PC-9 (cell line): ENCODE results near the gene GGPS1. TPM values are rescaled to one million over a fixed set of nuclear protein-coding genes. Genes with fewer than 3 reads are reported as not detected.
"Not testable (repeated sequence)": the region's sequence is repeated elsewhere in the genome, so short reads cannot be mapped to it uniquely, and the experiment has no call there.

Source experiments
- BruUV-seq: library from RNA; stranded (reverse); fragments of 400-500 nt; replicated peaks from 2 replicates; lab custom pipeline; 2021; lab: Mats Ljungman, UMichigan
- CTCF ChIA-PET: fragments of 300-600 bp; sonication (Branson Sonifier 250); formaldehyde crosslinking; loops from one replicate; lab custom pipeline; 2022; ENCODE audit warnings: antibody characterized with exemption; lab: Charles Lee
- POLR2A ChIA-PET: fragments of 300-600 bp; sonication (Branson Sonifier 250); formaldehyde crosslinking; loops from one replicate; lab custom pipeline; 2022; ENCODE audit warnings: antibody characterized with exemption; ENCODE audit not compliant: unreplicated experiment; lab: Charles Lee
- DNase-seq, 2 experiments: peaks; one replicate each; pipeline versions ENCODE4 v3.0.0 to v3.0.0-alpha.2; 2015 to 2022; ENCODE audit warnings: mixed read lengths in 1 of 2
- H2AFZ ChIP-seq: fragments of 200-600 bp; sonication (generic); 2 replicates; pipeline ENCODE4 v1.8.1; 2017; ENCODE audit warnings: antibody characterized with exemption
- H3F3A ChIP-seq: fragments of 200-600 bp; sonication (generic); 2 replicates; pipeline ENCODE4 v1.8.1; 2017; ENCODE audit warnings: antibody characterized with exemption, mild to moderate bottlenecking, low read depth; ENCODE audit not compliant: insufficient read depth
- H3K27ac ChIP-seq: fragments of 200-600 bp; sonication (generic); 2 replicates; pipeline ENCODE4 v1.6.1; 2016; ENCODE audit warnings: mixed run types
- H3K27me3 ChIP-seq: fragments of 200-600 bp; sonication (generic); 2 replicates; pipeline ENCODE4 v1.6.1; 2016; ENCODE audit warnings: low read depth, mixed run types; ENCODE audit not compliant: insufficient read depth
- H3K36me3 ChIP-seq: fragments of 200-600 bp; sonication (generic); 2 replicates; pipeline ENCODE4 v1.6.1; 2016; ENCODE audit warnings: low read depth, mixed run types
- H3K4me1 ChIP-seq: fragments of 200-600 bp; sonication (generic); replicated peaks from 2 replicates; pipeline ENCODE4 v1.6.1; 2016; ENCODE audit warnings: mixed run types; ENCODE audit not compliant: insufficient read depth
- H3K4me2 ChIP-seq: fragments of 200-600 bp; sonication (generic); 2 replicates; pipeline ENCODE4 v1.6.1; 2017; ENCODE audit warnings: mixed run types
- H3K4me3 ChIP-seq: fragments of 200-600 bp; sonication (generic); 2 replicates; pipeline ENCODE4 v1.6.1; 2016; ENCODE audit warnings: mixed run types
- H3K79me2 ChIP-seq: fragments of 200-600 bp; sonication (generic); 2 replicates; pipeline ENCODE4 v1.6.1; 2017; ENCODE audit warnings: low read depth, mixed run types
- H3K9me2 ChIP-seq: fragments of 200-600 bp; sonication (generic); 2 replicates; pipeline ENCODE4 v1.8.1; 2017; ENCODE audit warnings: mild to moderate bottlenecking; ENCODE audit not compliant: insufficient read depth
- H3K9me3 ChIP-seq: fragments of 200-600 bp; sonication (generic); 2 replicates; pipeline ENCODE4 v1.8.1; 2016; ENCODE audit warnings: low read depth; ENCODE audit not compliant: insufficient read depth
- H4K20me1 ChIP-seq: fragments of 200-600 bp; sonication (generic); 2 replicates; pipeline ENCODE4 v1.8.1; 2017; ENCODE audit not compliant: insufficient read depth
- EZH2 ChIP-seq: fragments of 200-600 bp; sonication (generic); IDR thresholded peaks from 2 replicates; pipeline ENCODE4 v1.8.0; 2017; ENCODE audit warnings: antibody characterized with exemption, low read depth
- intact Hi-C: fragments of 100-400 bp; cut with micrococcal nuclease; formaldehyde crosslinking; loops from one replicate; pipeline ENCODE4 v1.10.0; 2022; ENCODE audit not compliant: unreplicated experiment
- total RNA-seq: library from RNA; stranded (reverse); gene quantifications from 2 replicates; pipeline ENCODE4 v1.2.3, GENCODE V29; 2021
- TF ChIP-seq, protein P1 (sequence below): fragments of 200-600 bp; sonication (generic); conservative IDR thresholded peaks from 2 replicates; pipeline ENCODE4 v1.6.1; 2017; ENCODE audit warnings: mixed run types, antibody characterized with exemption, mild to moderate bottlenecking, moderate library complexity

GGPS1 gene
- total RNA-seq, 1 experiment from 2014 or later, result 61.7 TPM

DNA sequence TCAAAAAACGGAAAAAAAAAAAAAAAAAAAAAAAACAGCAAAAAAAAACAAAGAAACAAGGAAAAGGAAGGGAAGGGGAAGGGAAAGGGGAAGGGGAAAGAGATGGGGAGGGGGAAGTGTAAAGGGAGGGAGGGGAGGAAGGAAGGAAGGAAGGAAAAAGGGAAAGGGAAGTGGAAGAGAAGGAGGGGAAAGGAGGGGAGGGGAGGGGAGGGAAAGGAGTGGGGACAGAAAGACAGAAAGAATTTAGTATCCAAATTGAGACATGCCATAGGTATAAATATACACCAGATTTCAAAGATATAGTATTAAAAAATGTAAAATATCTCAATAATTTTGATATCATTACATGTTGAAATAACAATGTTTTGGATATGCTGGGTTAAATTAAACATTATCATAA is 26.2 kb upstream of the GGPS1 start:
- Histone ChIP-seq H2AFZ (no peak overlapping the region), H3K4me3 (no peak overlapping the region), H3K27me3 (no peaks in the 10 kb centered on the region), H3K9me2 (no peaks in the 10 kb centered on the region), H3K79me2 (peaks cover 96% of the 10 kb centered on the region), H3K9me3 (peaks cover 6% of the 10 kb centered on the region; the same call in 1 of the 2 replicates), H3K4me2 (no peak overlapping the region), H3K4me1 (peaks cover 10% of the 10 kb centered on the region), H3K36me3 (no peaks in the 10 kb centered on the region), H3F3A (peaks cover 13% of the 10 kb centered on the region; the same call in 1 of the 2 replicates), H3K27ac (no peak overlapping the region), H4K20me1 (peaks cover 55% of the 10 kb centered on the region)
- BruUV-seq, result no TSS peak
- TF ChIP-seq EZH2, result no peak
- TF ChIP-seq, protein P1, sequence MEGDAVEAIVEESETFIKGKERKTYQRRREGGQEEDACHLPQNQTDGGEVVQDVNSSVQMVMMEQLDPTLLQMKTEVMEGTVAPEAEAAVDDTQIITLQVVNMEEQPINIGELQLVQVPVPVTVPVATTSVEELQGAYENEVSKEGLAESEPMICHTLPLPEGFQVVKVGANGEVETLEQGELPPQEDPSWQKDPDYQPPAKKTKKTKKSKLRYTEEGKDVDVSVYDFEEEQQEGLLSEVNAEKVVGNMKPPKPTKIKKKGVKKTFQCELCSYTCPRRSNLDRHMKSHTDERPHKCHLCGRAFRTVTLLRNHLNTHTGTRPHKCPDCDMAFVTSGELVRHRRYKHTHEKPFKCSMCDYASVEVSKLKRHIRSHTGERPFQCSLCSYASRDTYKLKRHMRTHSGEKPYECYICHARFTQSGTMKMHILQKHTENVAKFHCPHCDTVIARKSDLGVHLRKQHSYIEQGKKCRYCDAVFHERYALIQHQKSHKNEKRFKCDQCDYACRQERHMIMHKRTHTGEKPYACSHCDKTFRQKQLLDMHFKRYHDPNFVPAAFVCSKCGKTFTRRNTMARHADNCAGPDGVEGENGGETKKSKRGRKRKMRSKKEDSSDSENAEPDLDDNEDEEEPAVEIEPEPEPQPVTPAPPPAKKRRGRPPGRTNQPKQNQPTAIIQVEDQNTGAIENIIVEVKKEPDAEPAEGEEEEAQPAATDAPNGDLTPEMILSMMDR, result no peak
- no peak for DNase-seq
- intact Hi-C loops, result no loop called here
- ChIA-PET POLR2A (interaction anchor here (0.7 kb wide), 1 partner anchor 404 kb away, joined by 7 read pairs; no protein-coding TSS in a partner anchor), CTCF (no interaction called here)

DNA sequence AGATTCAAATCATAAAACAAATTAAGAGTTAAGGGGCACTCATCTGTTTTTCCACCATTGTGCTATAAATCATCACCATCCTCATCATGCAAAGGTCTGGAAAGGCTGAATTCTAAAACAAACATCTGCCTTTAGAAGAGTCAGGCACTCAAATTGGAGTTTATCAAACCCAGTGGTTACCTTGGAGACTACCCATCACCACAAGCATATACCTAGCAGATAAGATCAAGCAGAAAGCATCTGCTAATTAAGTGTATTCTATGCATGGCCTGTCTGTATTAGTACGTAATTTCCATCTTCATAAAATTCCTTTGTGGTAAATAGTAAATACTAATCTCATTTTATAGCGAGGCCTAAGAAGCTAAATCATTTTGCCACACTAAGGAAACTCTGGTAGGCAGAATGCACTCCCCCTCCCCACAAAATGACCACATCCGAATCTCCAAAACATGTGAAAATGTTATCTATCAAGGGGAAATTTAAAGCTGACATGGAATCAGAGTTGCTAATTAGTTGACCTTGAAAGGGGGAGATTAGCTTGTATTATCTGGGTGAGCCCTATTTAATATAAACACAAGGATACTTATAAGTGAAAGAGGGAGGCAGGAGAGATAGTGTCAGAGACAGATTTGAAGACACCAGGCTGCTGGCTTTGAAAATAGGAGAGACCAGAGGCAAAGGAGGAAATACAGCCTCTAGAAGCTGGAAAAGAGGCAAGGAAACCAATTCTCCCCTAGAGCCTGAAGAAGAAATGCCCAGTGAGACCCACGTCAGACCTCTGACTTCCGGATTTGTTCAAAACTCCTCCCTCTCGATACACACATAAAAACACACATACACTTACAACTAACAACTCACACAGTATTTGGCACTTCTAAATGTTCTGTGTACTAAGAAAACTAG is 23.6 kb upstream of the GGPS1 start:
- TF ChIP-seq EZH2, result no peak
- TF ChIP-seq, protein P1, result no peak
- Histone ChIP-seq H3K27ac (peak overlapping the region; percentile 19; the same call in 1 of the 2 replicates), H4K20me1 (peaks cover 55% of the 10 kb centered on the region), H3K36me3 (no peaks in the 10 kb centered on the region), H3K4me1 (no peaks in the 10 kb centered on the region), H3K79me2 (peaks cover 85% of the 10 kb centered on the region), H3K9me3 (no peaks in the 10 kb centered on the region), H3F3A (peaks cover 8% of the 10 kb centered on the region; the same call in 1 of the 2 replicates), H2AFZ (no peak overlapping the region), H3K4me2 (no peak overlapping the region), H3K27me3 (no peaks in the 10 kb centered on the region), H3K4me3 (no peak overlapping the region), H3K9me2 (no peaks in the 10 kb centered on the region)
- BruUV-seq, result no TSS peak
- POLR2A ChIA-PET, result no interaction called here
- no peak for DNase-seq
- intact Hi-C loops, result no loop called here
- CTCF ChIA-PET, result no interaction called here

DNA sequence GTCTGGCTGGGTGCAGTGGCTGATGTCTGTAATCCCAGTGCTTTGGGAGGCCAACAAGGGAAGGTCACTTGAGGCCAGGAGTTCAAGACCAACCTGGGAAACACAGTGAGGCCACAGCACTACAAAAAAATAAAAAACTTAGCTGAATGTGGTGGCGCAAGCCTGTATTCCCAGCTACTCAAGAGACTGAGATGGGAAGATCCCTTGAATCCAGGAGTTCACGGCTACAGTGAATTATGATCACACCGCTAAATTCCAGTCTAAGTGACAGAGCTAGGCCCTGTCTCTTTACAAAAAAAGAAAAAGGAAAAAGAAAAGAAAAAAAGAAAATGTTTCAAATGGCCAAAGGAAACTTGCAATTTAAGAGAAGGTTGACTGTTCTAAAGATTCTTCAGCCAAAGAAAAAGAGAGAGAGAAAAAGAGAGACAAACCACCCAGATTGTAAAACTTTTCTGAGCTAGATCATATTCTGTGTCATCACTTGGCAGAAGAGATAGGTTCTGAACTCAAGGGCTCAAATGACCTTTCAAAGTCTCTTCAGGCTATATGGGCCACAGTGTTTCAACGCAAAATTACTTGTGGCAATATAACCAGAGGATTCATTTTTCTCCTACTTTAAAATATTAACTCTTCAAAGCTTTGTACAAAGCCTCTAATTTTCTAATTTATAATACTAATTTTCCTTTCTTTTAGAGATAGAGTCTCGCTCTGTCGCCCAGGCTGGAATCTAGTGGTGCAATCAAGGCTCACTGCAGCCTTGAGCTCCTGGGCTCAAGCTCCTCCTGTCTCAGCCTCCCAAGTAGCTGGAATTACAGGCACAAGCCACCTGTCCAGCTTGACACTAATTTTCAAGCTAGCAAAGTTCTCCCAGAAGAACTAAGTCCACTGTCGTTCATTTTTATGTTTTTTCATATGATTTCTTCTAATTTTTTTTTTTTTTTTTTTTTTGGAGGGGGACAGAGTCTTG is 20.9 kb upstream of the GGPS1 start:
- Histone ChIP-seq H2AFZ (no peak overlapping the region), H3K9me2 (no peaks in the 10 kb centered on the region), H3K4me1 (no peaks in the 10 kb centered on the region), H3K79me2 (peaks cover 84% of the 10 kb centered on the region), H3K4me3 (no peak overlapping the region), H3F3A (peaks cover 5% of the 10 kb centered on the region; the same call in 1 of the 2 replicates), H3K36me3 (no peaks in the 10 kb centered on the region), H3K27me3 (no peaks in the 10 kb centered on the region), H3K9me3 (no peaks in the 10 kb centered on the region), H3K27ac (no peak overlapping the region), H3K4me2 (no peak overlapping the region), H4K20me1 (peaks cover 48% of the 10 kb centered on the region)
- CTCF ChIA-PET, result interaction anchor here (0.6 kb wide), 1 partner anchor 202 kb away, joined by 4 read pairs; no protein-coding TSS in a partner anchor
- TF ChIP-seq, protein P1, result no peak
- no peak for TF ChIP-seq EZH2
- DNase-seq, result no peak
- POLR2A ChIA-PET, result interaction anchor here (0.5 to 0.6 kb wide), 3 partner anchors 21 to 731 kb away, joined by 3 to 22 read pairs (median 3); partner anchors contain the start of gene GGPS1
- intact Hi-C loops, result no loop called here
- no TSS peak for BruUV-seq

DNA sequence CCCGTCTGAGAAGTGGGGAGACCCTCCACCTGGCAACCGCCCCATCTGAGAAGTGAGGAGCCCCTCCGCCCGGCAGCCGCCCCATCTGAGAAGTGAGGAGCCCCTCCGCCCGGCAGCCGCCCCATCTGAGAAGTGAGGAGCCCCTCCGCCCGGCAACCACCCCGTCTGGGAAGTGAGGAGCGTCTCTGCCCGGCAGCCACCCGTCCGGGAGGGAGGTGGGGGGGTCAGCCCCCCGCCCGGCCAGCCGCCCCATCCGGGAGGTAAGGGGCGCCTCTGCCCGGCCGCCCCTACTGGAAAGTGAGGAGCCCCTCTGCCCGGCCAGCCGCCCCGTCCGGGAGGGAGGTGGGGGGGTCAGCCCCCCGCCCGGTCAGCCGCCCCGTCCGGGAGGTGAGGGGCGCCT is 19.2 kb upstream of the GGPS1 start:
- H3K36me3 ChIP-seq, H3K9me3 ChIP-seq, BruUV-seq, H3K4me2 ChIP-seq, H3K27ac ChIP-seq, H3K9me2 ChIP-seq, intact Hi-C loops, DNase-seq, H3K4me1 ChIP-seq, H3F3A ChIP-seq, CTCF ChIA-PET, H3K4me3 ChIP-seq, H3K27me3 ChIP-seq, H2AFZ ChIP-seq, POLR2A ChIA-PET: not testable (repeated sequence)
- Histone ChIP-seq H3K79me2 (peaks cover 84% of the 10 kb centered on the region), H4K20me1 (peaks cover 47% of the 10 kb centered on the region)
